GM18951 (cell line): ENCODE results near the gene ITIH1.

Source experiments
- POLR2A ChIP-seq: IDR thresholded peaks from 4 replicates; pipeline ENCODE4 v1.6.1; 2011; ENCODE audit warnings: mild to moderate bottlenecking; ENCODE audit not compliant: insufficient read length, insufficient read depth; ENCODE audit errors: extremely low read depth
- in situ Hi-C: fragments of 300-500 bp; cut with MboI; formaldehyde crosslinking; loops from one replicate; pipeline ENCODE4 v1.12.0; 2022; ENCODE audit warnings: low sequenced_read_pairs, mixed read lengths, inconsistent platforms; ENCODE audit not compliant: unreplicated experiment

The ITIH1 gene

DNA sequence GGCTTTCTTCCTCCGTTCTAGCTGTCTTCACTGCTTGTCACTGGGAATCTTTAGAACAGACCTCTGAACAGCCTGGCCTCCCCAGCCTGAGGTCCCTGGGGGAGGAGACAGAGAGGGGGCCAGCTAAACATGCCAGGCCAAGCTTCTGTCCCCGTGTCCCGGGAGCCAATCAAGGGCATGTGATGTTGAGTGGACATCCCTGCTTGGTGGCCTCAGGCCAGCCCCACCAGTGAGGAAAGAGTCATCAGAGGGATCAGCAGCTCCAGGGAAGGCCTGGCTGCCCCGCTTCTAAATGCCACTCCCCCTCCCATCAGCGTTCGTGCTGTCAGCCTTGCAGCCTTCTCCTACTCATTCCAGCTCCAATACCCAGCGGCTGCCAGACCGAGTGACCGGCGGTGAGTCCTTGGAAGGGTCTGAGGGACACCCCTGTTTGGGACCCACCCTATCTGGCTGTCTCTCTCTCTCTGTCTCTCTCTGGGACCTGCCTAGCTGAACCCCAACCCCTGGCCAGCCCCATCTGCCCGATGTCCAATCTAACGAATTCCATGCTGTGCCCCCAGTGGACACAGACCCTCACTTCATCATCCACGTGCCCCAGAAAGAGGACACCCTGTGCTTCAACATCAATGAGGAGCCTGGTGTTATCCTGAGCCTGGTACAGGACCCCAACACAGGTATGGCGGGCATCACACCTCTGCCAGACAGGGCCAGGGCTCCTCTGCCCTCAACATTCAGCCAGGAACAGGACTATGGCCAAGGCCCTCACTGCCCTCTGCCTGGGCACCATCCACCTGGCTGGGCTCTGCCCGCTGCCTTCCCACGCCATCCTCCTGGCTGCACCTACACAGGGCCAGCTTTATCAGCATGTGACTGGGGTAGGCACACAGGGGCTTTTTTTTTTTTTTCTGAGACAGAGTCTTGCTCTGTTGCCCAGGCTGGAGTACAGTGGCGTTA, 10.6 kb downstream of the ITIH1 start:
- in situ Hi-C loops, result no loop called here
- no peak for TF ChIP-seq POLR2A

DNA sequence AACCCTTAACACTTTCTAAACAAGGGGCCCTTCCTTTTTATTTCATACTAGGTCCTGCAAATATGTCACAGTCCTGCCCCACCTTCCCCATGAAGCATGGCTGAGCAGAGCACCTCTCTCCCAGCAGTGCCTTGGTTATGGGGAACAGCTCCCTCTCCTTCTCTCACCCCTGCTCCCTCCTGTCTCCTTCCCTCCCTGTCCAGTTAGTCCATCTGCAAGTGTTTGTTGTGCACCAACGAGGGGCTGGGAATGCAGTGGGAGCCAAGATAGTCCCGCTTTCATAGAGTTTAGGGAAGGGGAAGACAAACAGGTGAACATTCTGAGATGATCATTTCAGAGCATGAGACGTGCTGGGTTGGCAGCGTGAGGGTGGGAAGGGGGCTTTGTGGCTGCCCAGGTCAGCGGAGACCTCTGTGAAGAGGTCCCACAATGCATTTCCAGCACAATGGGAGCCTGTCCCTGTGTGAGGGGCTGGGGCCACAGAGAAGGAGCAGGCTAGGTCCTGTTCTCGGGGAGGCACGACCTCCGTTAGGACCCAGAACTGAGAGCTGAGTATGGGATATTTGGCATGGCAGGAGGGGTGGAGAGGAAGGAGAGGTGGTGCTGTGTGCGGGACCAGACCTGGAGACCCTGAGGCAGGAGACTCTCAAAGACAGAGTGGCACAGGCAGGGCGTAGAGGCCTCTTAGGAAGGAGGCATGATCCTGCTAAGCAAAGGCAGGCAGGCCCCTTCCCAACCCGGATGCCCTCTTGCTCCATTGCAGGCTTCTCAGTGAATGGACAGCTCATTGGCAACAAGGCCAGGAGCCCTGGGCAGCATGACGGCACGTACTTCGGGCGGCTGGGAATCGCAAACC, 11.7 kb downstream of the ITIH1 start:
- no peak for TF ChIP-seq POLR2A
- in situ Hi-C loops, result no loop called here

- TF ChIP-seq POLR2A, result no peak
- in situ Hi-C loops, result no loop called here
These were observed 12.3 kb downstream of the ITIH1 start for GRCh38 chr3:52789746-52790040.

- in situ Hi-C loops, result no loop called here
- TF ChIP-seq POLR2A, result no peak
These were observed 12.9 kb downstream of the ITIH1 start for GRCh38 chr3:52790337-52790736.

GRCh38 chr3:52790741-52791140, 13.3 kb downstream of the ITIH1 start:
- in situ Hi-C loops, result no loop called here
- TF ChIP-seq POLR2A, result no peak

GRCh38 chr3:52791366-52791765, 14.0 kb downstream of the ITIH1 start:
- TF ChIP-seq POLR2A, result no peak
- in situ Hi-C loops, result no loop called here

DNA sequence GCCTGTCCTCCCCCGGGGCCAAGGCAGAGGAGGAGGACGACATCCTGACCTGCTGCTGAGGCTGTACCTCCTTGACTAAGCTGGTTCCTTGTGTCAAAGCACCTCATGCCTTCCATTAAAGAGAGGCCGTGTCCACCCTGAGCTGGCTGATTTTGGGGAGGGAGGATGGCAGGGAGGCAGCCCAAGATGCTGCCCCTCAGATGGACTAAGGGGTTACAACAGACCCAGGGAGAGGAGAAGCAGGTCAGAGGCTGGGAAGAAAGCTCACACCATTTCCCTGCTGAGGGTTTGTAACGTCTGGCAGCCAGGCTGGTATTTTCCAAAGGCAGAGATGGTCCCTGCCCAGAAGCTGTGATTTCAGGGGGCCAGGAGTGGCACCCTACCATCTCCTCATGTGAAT, 14.5 kb downstream of the ITIH1 start:
- in situ Hi-C loops, result no loop called here
- no peak for TF ChIP-seq POLR2A

- TF ChIP-seq POLR2A, result no peak
- in situ Hi-C loops, result no loop called here
These were observed 15.0 kb downstream of the ITIH1 start for GRCh38 chr3:52792413-52792812.

DNA sequence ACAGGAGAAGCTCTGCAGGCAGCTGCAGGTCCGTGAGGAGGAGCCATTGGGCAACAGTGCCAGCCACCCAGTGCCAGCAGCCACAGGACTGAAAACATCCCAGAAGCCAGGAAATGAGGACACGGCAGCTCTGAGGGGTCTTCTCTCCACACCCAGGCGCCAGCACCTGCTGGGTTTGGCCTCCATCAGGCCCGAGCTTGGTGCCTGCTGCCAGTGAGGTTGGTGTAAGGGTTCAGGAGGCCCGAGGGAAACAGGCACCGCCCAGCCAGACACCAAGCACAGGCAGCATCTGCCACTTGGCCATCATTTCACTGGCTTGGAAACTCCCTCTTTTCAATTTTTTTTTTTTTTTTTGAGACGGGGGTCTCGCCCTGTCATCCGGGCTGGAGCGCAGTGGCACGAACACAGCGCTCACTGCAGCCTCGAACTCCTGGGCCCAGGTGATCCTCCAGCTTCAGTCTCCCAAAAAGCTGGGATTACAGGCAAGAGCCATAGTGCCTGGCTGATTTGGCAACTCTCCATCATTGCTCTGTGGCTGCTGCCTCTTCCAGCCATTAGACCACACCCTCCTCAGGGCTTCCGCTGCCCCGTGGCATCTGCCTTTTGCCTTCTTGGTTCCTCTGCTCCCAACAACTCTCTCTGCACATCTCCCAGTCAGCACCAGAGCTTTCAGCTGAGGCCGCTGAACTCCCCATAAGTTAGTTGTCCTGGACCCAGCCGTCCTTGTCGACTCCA, 15.7 kb downstream of the ITIH1 start:
- no peak for TF ChIP-seq POLR2A
- in situ Hi-C loops, result no loop called here

DNA sequence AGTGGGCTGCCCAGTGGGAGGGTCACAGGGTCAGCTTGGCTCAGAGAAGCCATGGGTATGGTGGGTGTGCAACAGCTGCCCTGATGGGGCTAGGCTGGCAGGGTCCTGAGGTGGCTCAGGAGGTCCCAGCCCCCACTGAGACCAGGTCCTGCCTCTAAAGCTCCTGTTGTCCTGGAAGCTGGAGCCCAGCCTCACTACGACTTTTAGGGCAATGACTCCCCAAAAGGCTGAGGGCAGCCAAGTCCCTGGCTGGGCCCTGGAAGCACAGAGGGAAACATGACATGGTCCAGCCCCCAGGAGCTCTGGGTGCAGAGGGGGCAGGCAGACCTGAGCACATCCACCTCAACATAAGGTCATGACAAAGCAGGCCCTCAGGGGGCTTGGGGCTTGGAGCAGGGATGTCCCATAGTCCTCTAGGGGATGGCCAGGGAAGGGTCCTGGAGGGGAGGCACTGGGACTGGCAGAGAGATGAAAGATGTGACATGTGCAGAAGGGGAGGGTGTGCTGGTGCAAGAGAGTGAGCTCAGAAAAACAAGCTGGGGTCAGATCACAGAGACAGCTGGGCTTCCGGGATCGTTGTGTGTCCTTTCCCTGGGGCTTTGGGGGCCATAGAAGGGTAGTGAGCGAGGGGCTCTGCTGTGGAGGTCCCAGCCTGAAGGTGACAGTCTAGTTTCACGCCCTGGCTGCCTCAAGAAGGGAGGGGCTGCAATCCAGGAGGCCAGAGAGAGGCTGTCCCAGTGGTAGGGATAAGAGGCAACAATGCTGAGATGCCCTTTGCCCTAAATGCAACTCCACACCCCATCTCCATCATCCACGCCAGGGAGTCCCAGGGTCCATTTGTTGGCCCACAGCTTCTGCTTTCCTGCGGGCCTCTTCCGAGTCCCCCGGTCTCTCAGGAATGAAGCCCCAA, 16.6 kb downstream of the ITIH1 start:
- no peak for TF ChIP-seq POLR2A
- in situ Hi-C loops, result no loop called here

GRCh38 chr3:52794612-52795099, 17.3 kb downstream of the ITIH1 start, which contains the start of gene ITIH3:
ITIH3 (plus strand) TSS chr3:52794796; CDS start chr3:52794804, 8 bp downstream.
- in situ Hi-C loops, result no loop called here
- TF ChIP-seq POLR2A, result no peak

GRCh38 chr3:52795298-52795900, 18.0 kb downstream of the ITIH1 start:
- in situ Hi-C loops, result no loop called here

More at GRCh38 chr3:52795298-52795900, 18.0 kb downstream of the ITIH1 start:
- no peak for TF ChIP-seq POLR2A
